Panc1 (cell line): ENCODE data around the gene HEATR5B.

ENCODE experiments used
- CTCF ChIP-seq: fragments of 450-650 bp; IDR thresholded peaks from 2 replicates; pipeline ENCODE4 v1.5.1; 2017; ENCODE audit warnings: mild to moderate bottlenecking
- REST ChIP-seq, 2 experiments: IDR thresholded peaks; 2 replicates each; pipeline ENCODE4 v1.6.1; 2011 to 2012; ENCODE audit warnings: low read depth in 2 of 2, control low read depth in 1 of 2, low read length in 1 of 2, mild to moderate bottlenecking in 1 of 2, moderate library complexity in 1 of 2; ENCODE audit not compliant: insufficient read depth in 1 of 2
- SIN3A ChIP-seq: IDR thresholded peaks from 2 replicates; pipeline ENCODE4 v1.6.1; 2012; ENCODE audit warnings: low read depth, mild to moderate bottlenecking, low read length, moderate library complexity, borderline replicate concordance; ENCODE audit not compliant: insufficient read depth

GRCh38 chr2:37061776-37062175 is 22.4 kb downstream of the HEATR5B start:
- TF ChIP-seq SIN3A (no peak), CTCF (no peak), REST (IDR thresholded peaks at IDR 0.05; ENCODE audit: insufficient read depth in 1 of 2, low read depth in 2 of 2, low read length in 1 of 2) (no peak)
